Left lung (tissue), 10 donors: ENCODE results near the gene PLA2R1. TPM values are rescaled to one million over a fixed set of nuclear protein-coding genes. Genes with fewer than 3 reads are reported as not detected.

Experiments
- ATAC-seq: fragments of 200-7000 bp; cut with Tn5 transposase; one replicate; pipeline ENCODE4 v1.9.1; 2020; ENCODE audit warnings: moderate library complexity
- DNase-seq, 4 donors: peaks; one replicate each; pipeline ENCODE4 v3.0.0-alpha.2; 2013 to 2020
- H3K27ac ChIP-seq, 2 donors: fragments of 200-600 bp; sonication (generic) in 1 of 2; one replicate each; pipeline versions ENCODE4 v1.5.0 to v1.8.0; 2020 to 2021
- H3K27me3 ChIP-seq, 2 donors: fragments of 200-600 bp; sonication (generic) in 1 of 2; one replicate each; pipeline versions ENCODE4 v1.5.0 to v1.8.0; 2020 to 2021
- H3K36me3 ChIP-seq, 2 donors: fragments of 200-600 bp; sonication (generic) in 1 of 2; one replicate each; pipeline versions ENCODE4 v1.5.0 to v1.8.0; 2020 to 2021
- H3K4me1 ChIP-seq, 2 donors: fragments of 200-600 bp; one replicate each; pipeline ENCODE4 v1.8.0; 2021
- H3K4me3 ChIP-seq, 2 donors: fragments of 200-600 bp; sonication (generic) in 1 of 2; one replicate each; pipeline versions ENCODE4 v1.5.0 to v1.8.0; 2020 to 2021; ENCODE audit warnings: mild to moderate bottlenecking in 1 of 2
- H3K9me3 ChIP-seq, 2 donors: fragments of 200-600 bp; sonication (generic) in 1 of 2; one replicate each; pipeline versions ENCODE4 v1.5.0 to v1.8.0; 2020 to 2021
- CTCF ChIP-seq, 2 donors: fragments of 200-600 bp; sonication (generic) in 1 of 2; IDR thresholded peaks; one replicate each; pipeline versions ENCODE4 v1.5.0 to v1.8.0; 2021; ENCODE audit warnings: antibody characterized with exemption in 2 of 2
- intact Hi-C, 2 donors: fragments of 100-400 bp; cut with DNase I; formaldehyde crosslinking; loops; one replicate each; pipeline versions ENCODE4 v1.11.2 to v1.14.2; 2022
- polyA plus RNA-seq, 6 donors: library from polyadenylated mRNA; unstranded; fragments of 120-200 nt; gene quantifications; one replicate each; pipeline ENCODE4 v1.2.1, GENCODE V29; 2013; ENCODE audit not compliant: insufficient read length in 6 of 6
- total RNA-seq, 2 donors: library from RNA; stranded (reverse); fragmentation: NEBNext Ultra II Directional; extraction: Animal tissue kit (Norgen Biotek cat#: 25700); gene quantifications; one replicate each; pipeline ENCODE4 v1.2.1, GENCODE V29; 2021
- donor health status: DM: no; HTN: yes; CAD: no.
- donor health status: DM: no; HTN: no; CAD: no.

PLA2R1 gene
- total and polyA plus RNA-seq, 8 donors: 4.1 to 7.2 (median 5.5) TPM

DNA sequence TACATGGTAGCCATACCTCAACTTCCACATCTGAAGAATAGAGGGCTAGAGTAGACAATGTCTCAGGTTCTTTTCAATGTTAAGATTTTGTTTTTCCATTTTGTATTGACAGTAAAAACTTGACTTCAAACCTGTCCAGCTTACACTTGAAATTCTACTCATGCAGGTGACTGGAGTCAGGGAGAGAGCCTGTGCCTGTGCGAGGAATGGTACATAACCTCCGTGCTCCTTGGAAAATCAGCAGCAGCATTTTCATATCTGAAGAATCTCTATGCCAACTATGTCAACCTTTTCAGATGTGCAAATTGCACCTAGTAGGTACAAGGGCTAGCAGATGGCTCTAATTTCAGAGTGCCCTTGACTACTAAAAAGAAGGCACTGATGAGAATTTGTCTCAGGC, 2.1 kb downstream of the PLA2R1 start:
- Histone ChIP-seq H3K9me3 (no peaks in the 10 kb centered on the region), H3K36me3 (no peaks in the 10 kb centered on the region), H3K27ac (no peak overlapping the region), H3K27me3 (peaks cover 4 to 36% of the 10 kb centered on the region in 2 donors), H3K4me1 (peaks cover 0 to 13% of the 10 kb centered on the region in 2 donors), H3K4me3 (no peak overlapping the region)
- ATAC-seq (no peak), DNase-seq (no peak)
- intact Hi-C loops: no loop called here
- no peak for TF ChIP-seq CTCF (IDR thresholded peaks at IDR 0.05)

DNA sequence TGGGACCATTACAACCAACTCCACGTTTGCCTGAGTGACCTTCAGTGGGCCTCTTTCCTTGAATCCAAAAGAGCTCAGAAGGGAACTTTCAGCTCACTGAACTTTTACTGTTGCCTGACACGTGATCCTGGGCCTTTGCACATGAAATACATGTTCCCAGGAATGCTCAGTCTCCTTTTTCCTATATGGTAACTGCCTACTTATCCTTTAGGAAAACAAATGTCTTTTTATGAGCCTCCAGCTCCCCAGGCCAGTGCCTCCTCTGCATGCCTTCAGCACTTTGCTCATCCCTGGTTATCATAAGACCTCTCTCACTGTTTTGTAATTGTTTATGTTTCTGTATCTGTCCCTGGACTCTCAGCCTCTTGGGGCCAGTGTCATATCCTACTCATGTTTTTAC, 5.1 kb downstream of the PLA2R1 start:
- intact Hi-C loops: no loop called here
- no peaks in the 10 kb centered on the region for H3K36me3 ChIP-seq
- H3K27ac ChIP-seq: no peak overlapping the region
- H3K9me3 ChIP-seq: no peaks in the 10 kb centered on the region
- ATAC-seq (no peak), DNase-seq (no peak)
- H3K4me3 ChIP-seq: no peak overlapping the region
- H3K27me3 ChIP-seq: peaks cover 4 to 24% of the 10 kb centered on the region in 2 donors
- H3K4me1 ChIP-seq: peaks cover 0 to 5% of the 10 kb centered on the region in 2 donors
- no peak for TF ChIP-seq CTCF (IDR thresholded peaks at IDR 0.05)

DNA sequence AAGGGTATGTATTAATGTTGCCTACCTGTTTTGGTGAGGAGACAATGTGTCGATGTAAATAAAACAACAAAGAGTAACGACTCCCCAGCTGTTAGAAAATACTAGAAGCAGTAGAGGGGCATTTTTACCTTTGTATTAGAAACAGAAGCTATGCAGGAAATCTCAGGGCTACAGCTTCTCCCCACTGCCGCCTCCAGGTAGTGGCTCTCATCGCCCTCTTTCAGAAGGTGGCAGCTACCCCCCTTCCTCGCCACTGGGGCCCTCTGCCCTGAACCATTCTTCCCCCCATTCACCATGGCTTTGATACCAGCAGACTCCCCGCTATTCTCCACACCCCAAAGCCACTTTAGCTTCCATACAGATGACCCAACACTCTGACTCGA, 6.7 kb downstream of the PLA2R1 start:
- intact Hi-C loops: no loop called here
- Histone ChIP-seq H3K27me3 (peaks cover 0 to 9% of the 10 kb centered on the region in 2 donors), H3K9me3 (no peaks in the 10 kb centered on the region), H3K36me3 (no peaks in the 10 kb centered on the region), H3K4me3 (no peak overlapping the region), H3K27ac (no peak overlapping the region), H3K4me1 (no peaks in the 10 kb centered on the region)
- DNase-seq (no peak), ATAC-seq (no peak)
- no peak for TF ChIP-seq CTCF (IDR thresholded peaks at IDR 0.05)

DNA sequence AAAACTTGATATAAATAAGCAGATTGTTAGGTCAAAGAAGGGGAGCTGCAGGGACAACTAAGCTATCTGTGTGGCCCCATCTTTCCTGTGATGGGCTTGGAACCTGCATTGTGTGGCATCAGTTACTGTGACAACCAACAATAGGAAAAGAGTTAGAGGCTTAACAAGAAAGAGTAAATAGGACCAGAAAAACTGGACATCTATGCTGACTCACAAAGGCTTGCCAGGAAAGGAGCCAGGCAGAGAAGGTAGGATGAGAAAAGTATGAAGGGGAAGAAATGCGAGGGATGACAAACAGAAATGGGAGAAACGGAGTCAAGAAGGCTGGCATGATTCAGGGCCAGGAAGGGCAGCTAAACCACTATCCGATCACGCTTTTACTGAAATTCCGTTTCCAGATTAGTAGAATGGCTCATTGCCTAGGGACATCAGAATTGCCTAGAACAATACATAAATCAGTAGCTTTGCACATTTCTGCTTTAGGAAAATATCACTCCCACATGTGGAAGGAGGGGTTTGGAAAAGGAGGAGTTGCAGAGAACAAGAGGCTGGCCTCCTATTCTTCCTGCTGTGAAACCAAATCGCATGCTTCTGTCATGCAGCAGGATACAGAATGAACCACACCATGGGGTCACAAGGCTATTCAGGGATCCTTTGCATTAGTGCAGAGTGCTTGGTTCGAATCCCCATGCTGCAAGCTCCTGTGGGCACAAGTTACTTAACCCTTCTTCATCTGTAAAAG, 7.3 kb downstream of the PLA2R1 start:
- TF ChIP-seq CTCF (IDR thresholded peaks at IDR 0.05): no peak
- H3K36me3 ChIP-seq: no peaks in the 10 kb centered on the region
- peaks cover 0 to 3% of the 10 kb centered on the region in 2 donors for H3K27me3 ChIP-seq
- intact Hi-C loops: no loop called here
- no peak overlapping the region for H3K27ac ChIP-seq
- no peak overlapping the region for H3K4me3 ChIP-seq
- H3K9me3 ChIP-seq: no peaks in the 10 kb centered on the region
- no peak for DNase-seq
- no peaks in the 10 kb centered on the region for H3K4me1 ChIP-seq
- peak; percentile 49 for ATAC-seq

DNA sequence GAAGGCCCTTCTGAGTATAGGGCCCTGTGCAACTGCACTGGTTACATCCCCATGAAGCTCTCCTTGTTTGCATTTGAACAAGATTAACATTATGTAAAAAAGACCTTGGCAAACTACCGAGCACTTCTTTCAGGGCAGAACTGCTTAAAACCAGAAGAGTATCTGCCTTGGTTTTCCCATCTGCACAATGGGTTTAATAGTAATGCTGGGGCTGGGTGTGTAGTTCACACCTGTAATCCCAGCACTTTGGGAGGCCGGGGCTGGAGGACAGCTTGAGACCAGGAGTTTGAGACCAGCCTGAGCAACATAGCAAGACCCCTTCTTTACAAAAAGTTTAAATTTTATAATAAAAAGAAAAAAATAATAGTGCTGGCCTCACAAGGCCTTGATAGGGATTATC, 8.5 kb downstream of the PLA2R1 start:
- Histone ChIP-seq H3K27ac (no peak overlapping the region), H3K27me3 (no peaks in the 10 kb centered on the region), H3K36me3 (no peaks in the 10 kb centered on the region), H3K4me1 (no peaks in the 10 kb centered on the region), H3K4me3 (no peak overlapping the region), H3K9me3 (no peaks in the 10 kb centered on the region)
- intact Hi-C loops: no loop called here
- DNase-seq (no peak), ATAC-seq (no peak)
- no peak for TF ChIP-seq CTCF (IDR thresholded peaks at IDR 0.05)
